ENCODE results near the gene TTC7B.

DNA sequence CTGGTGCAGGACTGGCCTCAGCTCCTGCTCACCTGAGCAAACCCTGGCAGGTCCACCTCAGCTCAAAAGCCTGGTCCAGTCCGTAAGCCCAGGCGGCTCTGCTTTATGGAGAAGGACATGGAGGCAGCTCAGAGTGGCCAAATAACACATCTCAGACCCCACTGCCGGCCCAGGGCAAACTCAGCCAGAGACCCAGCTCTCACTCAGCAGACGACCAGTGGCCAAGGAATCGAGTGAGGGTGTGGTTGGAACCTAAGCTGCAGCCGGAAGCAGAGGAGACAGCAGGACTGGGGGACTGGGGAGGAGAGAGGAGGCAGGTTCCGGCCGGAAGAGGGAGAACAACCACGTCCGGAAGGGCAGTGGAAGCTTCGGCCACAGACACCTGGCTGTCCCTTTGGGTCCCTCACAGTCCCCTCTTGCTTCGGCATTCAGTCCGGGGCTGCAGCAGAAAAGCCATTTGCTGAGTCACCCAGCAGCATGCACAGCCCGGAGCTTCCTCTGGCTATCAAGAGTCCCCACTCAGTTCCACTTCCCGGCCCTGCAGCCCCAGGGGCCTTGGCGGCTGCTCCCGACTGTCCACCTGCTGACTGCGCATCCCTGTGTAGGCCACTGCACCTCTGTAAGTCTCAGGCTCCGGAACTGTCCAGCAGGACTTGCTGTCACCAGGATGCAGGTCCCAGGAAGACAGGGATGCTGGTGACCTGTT is 315.4 kb downstream of the TTC7B start:
- TF ChIP-seq, protein P1, sequence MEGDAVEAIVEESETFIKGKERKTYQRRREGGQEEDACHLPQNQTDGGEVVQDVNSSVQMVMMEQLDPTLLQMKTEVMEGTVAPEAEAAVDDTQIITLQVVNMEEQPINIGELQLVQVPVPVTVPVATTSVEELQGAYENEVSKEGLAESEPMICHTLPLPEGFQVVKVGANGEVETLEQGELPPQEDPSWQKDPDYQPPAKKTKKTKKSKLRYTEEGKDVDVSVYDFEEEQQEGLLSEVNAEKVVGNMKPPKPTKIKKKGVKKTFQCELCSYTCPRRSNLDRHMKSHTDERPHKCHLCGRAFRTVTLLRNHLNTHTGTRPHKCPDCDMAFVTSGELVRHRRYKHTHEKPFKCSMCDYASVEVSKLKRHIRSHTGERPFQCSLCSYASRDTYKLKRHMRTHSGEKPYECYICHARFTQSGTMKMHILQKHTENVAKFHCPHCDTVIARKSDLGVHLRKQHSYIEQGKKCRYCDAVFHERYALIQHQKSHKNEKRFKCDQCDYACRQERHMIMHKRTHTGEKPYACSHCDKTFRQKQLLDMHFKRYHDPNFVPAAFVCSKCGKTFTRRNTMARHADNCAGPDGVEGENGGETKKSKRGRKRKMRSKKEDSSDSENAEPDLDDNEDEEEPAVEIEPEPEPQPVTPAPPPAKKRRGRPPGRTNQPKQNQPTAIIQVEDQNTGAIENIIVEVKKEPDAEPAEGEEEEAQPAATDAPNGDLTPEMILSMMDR (IDR thresholded peaks at IDR 0.05) = no peak
- no peak for TF ChIP-seq POLR2A (IDR thresholded peaks at IDR 0.05)
